GM21447 (cell line): ENCODE measurements around the gene RALY.

Experiments used
- ATAC-seq: cut with Tn5 transposase; IDR thresholded peaks from one replicate; pipeline ENCODE4 v1.9.1; 2021; ENCODE audit not compliant: unreplicated experiment

RALY gene

DNA sequence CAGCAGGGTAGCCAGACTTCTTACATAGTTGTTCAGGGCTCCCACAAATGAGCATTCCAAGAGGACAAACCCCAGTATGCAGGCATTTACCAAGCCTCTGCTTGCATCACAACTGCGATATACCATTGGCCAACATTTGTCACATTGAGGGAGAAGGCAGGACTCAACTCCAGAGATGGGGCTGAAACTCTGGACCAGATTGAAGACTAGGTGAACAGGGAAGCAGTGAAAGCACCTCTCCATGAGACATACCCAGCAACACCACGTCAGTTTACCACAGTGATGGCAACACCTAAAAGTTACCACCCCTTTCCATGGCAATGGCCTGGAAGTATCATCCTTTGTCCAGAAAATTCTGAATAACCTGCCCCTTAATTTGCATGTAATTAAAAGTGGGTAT lies 7.9 kb upstream of the RALY start:
- ATAC-seq: no peak

DNA sequence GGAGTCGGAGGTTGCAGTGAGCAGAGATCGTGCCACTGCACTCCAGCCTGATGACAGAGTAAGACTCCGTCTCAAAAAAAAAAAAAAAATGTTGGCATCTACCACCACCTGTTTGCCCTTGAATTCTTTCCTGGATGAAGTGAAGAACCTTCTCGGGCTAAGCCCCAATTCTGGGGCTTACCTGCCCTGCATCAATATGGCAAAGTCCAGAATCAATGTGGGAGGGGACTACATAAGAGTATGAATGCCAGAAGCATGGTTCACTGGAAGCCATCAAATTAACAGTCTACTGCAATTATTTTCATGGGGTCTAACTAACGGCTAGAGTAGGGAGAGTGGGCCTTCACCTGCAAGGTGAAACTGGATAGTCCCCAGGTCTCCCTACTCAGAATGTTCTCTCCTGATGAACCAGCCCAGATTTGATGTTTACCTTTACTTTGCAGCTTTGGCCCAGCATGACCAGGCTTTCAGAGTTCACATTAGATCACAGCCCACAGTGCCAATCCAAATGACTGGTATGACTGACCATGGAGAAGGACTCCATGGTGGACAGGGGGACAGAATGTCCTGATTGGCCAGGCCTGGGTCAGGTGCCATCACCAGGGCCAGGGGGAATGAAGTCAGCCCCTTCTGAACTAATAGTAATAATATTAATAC lies 7.0 kb upstream of the RALY start:
- no peak for ATAC-seq

DNA sequence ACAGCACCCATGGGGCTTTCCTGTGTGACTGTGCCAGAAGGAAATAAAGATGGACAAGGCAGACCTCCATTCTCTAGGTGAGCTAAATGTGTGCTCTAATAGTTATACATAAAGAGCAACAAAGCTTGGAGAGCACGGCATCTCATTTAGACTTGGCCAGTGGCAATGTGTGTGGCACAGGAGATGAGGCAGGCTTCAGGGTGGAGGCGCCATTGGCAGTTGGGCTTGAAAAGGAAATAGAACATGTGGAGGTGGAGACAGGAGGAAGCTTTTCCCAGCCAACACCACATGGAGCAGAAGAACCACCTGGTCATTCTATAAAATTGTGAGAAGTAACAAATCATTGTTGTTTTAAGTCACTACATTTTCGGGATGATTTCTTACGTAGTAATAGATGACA lies 3.6 kb upstream of the RALY start:
- ATAC-seq: no peak

GRCh38 chr20:33991502-33991901 lies 2.2 kb upstream of the RALY start:
- ATAC-seq: no peak

GRCh38 chr20:33992145-33992922 lies 1.4 kb upstream of the RALY start:
- ATAC-seq: no peak

GRCh38 chr20:33992923-33993575 lies 662 bp upstream of the RALY start:
- ATAC-seq: peak; percentile 67

GRCh38 chr20:33994222-33994913 lies 657 bp downstream of the RALY start:
- ATAC-seq: peak; percentile 35

GRCh38 chr20:33995053-33995831 lies 1.5 kb downstream of the RALY start:
- ATAC-seq: no peak

DNA sequence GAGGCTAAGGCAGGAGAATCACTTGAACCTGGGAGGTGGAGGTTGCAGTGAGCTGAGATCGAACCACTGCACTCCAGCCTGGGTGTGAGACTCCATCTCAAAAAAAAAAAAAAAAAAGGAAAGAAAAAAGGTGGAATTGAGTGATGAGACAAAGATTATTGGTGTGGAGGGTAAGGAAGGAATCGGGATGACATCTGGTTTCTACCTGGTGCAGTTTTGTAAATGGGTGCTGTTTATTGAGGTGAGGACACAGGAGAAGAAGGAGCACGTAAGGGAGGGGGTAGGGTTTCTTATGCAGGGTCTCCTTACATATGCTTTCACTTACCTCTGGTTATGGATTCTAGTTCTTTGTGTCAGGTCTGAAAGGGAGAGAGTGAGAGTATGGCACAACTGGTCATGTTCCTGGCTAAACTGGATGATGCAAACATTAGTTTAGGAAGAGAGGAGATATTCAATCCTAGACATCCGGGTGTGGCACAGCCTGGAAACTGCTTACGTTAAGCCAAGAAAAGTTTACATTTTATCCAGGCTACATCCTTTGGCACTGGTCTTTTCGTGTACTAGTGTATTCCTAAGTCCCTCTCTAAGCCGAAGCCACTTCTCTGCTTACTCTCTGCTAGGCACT lies 5.4 kb downstream of the RALY start:
- no peak for ATAC-seq

DNA sequence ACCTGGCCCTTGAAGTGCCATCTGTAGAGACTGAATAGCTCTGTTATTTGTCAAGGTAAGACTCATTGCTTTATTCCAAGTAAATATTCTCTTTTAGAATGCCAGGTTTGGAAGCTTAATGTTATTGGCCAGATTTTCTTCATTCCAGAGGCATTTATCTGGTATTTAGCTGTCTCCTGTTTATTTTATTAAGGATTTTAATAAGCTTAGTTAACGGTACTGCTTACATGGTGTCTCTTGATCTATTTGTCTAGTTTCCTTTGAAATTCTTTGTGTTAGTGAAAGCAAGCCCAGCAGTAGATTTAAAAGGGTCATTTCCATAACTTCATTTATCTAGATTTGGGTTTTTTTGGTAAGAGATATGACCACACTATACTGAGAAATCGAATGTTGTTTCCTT lies 7.7 kb downstream of the RALY start:
- ATAC-seq: no peak

GRCh38 chr20:34004227-34004626 lies 10.5 kb downstream of the RALY start:
- no peak for ATAC-seq

DNA sequence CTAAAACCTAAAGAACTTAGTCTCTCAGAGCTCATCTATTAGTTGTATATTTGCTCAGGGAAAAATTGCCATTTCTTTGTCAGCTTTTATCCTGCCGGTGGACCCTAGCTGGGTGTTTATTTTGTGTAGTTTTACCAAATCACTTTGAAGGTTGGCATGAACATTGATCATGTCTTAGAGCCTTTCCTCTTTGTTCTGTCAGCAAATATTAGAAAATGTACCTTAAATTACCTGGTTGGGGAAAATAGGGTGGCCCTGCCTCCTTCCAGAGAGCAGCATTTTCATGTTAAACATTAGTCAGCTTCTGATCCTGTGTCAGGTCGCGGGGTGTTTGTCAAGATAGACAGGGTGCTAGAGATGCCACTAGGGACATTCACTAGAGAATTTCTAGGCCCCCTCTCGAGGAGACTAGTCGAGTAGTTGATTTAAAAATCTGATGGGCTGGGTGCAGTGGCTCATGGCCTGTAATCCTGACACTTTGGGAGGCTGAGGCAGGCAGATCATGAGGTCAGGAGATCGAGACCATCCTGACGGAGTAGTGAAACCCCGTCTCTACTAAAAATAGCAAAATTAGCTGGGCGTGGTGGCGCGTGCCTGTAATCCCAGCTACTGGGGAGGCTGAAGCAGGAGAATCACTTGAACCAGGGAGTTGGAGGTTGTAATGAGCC lies 11.2 kb downstream of the RALY start:
- ATAC-seq: no peak

- ATAC-seq: no peak
These were observed 12.9 kb downstream of the RALY start for GRCh38 chr20:34006619-34007018.

GRCh38 chr20:34008477-34008876 lies 14.8 kb downstream of the RALY start:
- ATAC-seq: no peak

DNA sequence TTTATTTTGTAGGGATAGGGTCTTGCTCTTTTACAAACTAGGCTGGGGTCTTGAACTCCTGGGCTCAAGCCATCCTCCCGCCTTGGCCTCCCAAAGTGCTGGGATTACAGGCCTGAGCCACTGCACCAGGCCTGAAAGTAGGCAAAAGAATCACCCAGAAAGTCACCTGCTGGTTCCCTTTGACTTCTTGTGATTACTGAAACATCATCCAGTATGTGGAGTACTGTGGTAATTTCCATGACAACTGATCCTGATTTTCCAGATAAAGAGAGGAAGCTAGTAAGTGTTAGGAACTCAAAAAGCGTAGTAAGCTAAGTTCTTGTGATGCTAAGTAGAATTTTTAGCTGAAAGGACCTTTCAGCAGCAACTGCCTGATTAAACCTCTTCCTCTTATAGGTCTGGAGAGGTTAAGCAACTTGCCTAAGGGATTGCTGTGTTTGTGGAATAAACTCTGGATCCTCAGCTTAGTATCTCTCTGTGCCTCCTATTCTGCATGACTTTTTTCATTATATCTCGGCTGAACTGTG lies 16.8 kb downstream of the RALY start:
- no peak for ATAC-seq

DNA sequence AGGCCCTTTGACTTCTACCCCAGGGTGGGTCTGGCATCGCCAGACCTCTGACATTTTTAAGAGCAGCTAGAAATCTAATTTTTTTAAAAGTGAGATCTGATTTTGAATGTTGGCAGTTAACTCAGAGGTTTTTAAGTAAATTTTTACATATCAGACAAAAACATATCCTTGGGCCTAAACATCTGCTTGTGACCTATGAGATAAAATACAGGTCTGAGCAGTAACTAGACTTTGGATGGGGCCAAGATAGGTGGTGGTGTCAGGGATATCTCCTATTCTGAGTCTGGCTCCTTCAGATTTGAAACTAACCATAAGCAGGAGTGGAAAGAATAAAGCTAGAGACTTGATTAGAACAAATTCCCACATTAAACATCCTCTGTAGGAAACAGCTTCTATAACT lies 17.6 kb downstream of the RALY start:
- ATAC-seq: no peak

DNA sequence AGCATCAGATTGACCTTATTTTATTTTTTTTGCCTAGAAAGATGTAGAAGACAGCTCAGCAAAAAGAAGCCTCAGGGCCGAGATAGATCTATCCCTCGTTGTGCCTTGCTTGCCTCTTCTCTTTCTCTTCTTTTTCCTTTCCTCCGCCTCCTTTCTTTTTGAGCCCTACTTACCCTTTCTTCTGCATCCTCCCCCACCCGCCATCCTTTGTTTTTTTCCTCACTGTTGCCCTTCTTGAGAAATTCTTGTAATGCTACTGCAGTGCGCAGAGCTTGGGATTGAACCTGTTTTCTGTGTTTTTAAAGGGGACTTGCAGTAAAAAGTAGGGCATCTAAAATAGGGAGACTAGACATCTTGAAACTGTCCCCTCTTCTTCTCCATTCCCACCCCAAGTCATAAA lies 18.6 kb downstream of the RALY start:
- ATAC-seq: no peak

GRCh38 chr20:34012735-34013134 lies 19.0 kb downstream of the RALY start:
- no peak for ATAC-seq

DNA sequence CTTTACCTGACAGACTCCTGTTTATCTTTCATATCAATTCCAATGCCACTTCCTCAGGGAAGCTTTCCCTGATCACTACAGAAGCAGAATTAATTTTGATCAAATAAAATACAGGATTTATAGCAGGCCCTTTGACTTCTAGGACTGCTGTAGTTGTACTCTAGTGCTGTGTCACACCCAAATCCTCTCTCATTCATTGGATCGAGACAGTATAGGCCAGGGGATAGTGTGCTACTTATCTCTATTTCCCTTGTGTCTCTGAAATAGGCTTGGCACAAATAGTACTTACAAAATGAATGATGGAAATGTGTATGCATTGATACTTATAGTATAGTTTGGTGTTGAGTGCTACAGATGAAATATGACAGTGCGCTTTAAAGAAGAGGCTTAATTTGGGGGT lies 19.8 kb downstream of the RALY start:
- ATAC-seq: no peak

- ATAC-seq: no peak
These were observed 21.2 kb downstream of the RALY start for GRCh38 chr20:34014878-34015277.
